HG03575 (cell line): ENCODE results near the gene MIAT.
"Not testable (repeated sequence)": the region's sequence is repeated elsewhere in the genome, so short reads cannot be mapped to it uniquely, and the experiment has no call there.

Experiments
- ATAC-seq: cut with Tn5 transposase; IDR thresholded peaks from one replicate; pipeline ENCODE4 v1.9.1; 2021; ENCODE audit not compliant: unreplicated experiment, insufficient number of reproducible peaks, low FRiP score; ENCODE audit errors: extremely low read depth

The MIAT gene

DNA sequence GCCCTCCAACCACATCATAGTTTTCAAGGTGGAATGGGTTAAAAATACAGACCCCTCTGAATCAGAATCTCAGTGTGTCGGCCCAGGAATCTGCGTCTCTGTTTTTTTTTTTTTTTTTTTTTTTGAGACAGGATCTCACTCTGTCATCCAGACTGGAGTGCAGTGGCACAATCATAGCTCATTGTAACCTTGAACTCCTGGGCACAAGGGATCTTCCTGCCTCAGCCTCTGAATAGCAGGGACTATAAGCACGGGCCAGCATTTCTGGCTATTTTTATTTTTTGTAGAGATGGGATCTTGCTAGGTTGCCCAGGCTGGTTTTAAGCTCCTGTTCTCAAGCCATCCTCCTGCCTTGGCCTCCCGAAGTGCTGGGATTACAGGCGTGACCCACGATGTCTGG, 28.2 kb downstream of the MIAT start:
- no peak for ATAC-seq

DNA sequence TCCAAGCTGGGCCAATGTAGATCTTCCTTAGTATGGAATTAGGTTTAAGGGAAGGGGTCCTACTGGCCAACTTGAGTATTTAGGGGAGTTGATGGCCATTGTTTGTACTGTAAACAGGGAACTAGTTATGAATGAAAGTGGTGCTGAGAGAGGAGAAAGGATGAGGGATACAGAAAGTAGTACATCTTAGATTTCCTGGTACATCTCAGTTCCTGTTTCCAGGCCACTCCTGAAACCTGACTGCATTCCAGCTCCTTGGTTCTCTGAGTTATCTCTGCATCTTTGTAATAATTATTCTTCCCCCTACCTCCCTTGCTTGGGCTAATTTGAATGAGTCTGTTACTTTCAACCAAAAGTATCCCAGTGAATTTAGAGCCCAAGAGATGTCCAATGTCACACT, 30.1 kb downstream of the MIAT start:
- no peak for ATAC-seq

DNA sequence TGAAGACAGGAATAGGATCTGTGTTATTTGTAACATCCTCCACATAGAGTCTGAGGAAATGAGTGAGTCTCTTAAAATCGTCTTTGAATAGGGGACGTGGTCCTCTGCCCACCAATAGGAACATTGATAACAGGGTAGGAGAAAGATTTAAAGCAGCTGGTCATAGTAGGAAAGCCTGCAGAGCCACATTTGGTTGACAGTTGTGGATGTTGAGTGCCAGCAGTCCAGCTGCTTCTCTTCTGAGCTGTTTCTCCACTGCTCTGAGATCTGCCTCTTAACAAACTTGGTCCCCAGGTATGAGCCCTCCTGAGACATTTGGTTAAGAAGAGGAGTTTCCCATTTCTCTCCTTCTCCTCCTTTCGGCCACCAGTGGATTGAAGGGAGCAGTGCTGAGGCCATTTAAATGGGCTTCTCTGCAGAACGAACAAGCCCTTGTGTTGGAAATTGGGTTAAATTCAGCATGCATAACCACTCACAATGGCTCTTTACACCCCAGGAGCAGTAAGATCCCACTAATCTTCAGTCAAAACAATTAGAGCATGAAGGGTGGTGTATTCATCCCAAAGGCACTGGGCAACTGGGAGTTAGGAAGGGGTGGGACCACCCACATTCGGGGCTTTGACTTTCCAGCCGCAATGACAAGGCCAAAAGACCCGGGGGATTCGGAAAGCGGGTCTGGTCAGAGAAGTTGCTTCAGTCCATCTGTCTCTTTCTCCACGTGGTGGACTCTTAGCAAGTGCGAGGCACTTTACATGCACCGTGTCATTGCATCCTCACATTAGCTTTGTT, 32.3 kb downstream of the MIAT start:
- ATAC-seq: no peak

DNA sequence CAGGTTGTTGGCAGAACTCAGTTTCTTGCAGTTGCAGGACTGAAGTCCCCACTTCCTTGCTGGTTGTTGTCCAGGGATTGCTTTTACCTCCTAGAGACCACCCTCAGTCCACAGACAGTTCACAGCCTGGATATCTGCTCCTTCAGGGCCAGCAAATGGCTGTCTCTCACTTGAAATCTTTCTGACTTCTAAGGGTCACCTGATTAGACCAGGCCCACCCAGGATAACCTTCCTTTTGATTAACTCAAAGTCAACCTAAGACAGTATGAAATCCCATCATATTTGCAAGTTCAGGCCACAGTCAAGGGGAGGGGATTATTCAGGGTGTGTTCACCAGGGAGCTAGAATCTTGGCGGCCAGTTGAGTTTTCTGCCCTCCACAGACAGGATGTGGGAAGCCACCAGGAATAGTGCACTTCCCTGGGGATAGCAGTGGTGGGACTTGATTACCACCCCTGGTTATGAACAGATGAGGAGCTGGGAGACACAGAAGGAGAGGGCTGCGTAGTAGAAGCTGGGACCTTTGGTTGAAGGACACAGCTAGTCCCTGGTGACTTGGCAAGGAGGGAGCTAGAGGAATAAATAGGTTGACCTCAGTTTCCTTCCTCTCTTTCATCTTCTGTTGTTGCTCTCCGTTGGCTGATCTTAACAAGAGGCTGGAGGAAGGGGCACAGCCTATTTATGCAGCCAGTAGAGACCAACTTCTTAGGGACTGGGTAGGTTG, 33.4 kb downstream of the MIAT start:
- no peak for ATAC-seq

DNA sequence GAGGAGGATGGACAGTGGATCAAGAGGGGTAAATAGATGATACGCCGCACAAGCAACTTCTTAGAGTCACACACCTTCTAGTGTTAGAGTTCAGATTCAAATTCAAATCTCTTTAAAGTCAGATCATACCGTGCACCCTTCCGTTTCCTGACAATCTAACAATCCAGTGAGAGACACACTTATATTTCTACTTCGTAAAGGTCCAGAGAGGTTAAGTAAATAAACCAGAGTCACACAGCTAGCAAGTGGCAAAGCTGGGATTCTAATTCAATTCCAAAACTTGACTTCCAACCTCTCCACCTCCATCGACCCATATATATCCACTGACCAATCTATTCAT, 34.0 kb downstream of the MIAT start:
- ATAC-seq: no peak

DNA sequence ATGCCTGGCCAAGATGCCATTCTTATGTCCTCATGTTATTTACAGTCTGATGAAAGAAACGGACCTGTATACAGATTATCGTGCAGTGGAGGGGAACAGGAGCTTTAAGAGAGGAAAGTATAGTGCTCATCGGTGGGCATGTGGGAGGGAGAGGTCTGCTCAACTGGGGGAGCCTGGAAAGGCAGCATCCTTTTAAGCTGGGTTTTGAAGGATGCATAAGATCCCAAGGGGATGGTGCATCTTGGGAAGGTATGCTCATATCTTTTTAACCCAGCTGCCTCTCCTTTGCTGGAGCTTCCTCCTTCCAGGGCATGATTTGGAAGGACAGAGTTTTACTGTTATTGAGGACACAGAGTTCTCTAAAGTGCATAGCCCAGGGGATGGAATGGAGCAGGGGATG, 34.8 kb downstream of the MIAT start:
- no peak for ATAC-seq

DNA sequence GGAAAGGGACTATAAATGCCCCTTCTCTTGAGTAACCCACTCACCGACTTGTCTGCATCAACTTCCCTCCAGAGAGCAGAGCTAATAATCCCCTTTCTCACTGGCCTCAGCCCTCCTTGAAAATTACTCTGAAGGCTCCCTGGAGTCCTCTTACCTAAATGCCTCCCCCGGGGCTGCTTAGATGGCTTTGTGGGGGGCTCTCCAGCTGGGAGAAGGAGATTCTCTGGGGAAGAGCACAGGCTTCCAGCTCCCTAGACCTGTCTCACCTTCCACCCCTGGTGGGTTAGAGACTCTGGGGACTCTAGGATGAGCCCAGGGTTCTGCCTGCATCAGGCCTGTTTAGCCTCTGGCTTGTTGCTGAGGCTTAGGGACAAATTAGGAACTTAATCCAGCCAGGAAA, 39.8 kb downstream of the MIAT start:
- ATAC-seq: no peak

DNA sequence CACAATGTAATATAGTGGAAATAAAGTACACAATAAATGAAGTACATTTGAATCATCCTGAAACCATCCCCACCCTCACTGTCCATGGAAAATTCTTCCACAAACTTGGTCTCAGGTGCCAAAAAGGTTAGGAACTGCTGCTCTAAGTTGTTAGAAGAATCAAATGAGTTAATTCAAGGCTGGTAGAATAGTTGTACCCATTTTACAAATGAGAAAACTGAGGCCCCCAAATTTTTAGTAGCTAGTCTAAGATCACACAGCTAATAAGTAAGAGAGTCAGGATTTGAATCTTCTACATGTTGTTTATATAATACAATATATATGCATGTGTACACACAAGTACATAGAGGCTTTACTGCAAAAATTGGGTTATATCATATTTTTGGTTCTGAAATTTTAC, 43.1 kb downstream of the MIAT start:
- no peak for ATAC-seq

DNA sequence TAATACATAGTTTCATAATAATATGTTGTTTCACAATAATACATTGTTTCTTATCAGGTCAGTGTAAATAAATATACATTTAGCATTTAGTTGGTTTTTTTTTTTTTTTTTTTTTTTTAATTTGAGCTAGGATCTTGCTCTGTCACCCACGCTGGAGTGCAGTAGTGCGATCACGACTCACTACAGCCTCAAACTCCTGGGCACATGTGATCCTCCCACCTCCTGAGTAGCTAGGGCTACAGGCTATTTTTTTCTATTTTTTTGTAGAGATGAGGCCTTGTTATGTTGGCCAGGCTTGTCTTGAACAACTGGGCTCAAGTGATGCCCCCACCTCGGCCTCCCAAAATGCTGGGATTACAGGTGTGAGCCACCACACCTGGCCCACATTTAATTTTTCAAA, 43.5 kb downstream of the MIAT start:
- no peak for ATAC-seq

DNA sequence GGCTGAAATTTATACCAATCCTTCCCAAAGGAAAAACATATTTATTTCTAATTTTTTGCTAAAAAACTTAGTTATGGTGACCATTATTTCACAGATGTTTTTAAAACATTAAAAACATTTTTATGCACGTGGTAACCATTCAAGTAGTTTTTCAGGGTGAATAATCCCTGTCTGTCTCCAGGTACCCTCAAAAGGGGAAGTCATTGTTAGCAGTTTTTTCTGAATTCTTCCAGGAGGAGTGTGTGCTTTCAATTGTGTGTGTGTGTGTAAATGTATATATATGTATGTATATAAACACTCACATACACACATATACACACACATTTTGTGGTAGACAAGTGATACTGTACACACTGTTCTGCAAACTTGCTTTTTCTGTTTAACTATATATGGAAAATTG, 43.9 kb downstream of the MIAT start:
- no peak for ATAC-seq

DNA sequence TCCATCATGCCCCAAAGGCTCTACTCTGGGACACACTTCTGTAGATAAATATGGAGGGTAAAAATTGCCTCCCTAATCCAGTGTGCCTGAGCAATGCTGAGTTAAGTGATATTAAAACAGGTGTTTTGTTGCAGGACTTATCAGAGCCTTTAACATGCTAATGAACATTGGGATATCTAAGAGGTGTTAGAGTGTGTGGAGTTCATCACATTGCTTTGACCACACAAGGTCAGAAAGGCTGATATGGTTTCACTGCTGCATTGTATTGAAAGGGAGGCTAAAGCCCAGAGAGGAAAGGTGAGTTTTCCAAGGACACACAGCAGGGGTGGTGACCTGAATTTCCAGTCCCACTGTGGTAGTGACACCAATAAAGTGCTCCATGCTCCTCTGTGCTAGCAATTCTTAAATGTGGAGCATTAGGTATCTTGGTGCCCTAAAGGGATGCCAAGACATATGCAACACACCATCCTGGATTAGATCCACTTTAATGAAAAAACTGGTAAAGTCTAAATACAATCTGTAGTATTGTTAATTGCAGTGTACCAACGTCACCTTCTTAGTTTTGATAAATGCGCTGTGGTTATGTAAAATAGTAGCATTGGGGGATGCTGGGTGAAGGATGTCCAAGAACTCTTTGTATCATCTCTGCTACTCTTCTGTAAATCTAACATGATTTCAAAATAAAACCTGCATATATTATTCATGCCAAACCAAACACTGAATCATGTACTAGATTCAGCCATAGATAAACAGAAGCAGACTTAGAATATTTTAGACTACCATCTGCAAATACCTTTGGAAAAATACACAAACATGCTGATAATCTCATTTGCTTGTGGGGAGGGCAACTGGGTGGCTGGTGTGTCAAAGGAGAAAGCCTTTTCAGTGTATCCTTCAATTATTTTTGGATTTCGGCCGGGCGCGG, 45.8 kb downstream of the MIAT start:
- ATAC-seq: no peak

DNA sequence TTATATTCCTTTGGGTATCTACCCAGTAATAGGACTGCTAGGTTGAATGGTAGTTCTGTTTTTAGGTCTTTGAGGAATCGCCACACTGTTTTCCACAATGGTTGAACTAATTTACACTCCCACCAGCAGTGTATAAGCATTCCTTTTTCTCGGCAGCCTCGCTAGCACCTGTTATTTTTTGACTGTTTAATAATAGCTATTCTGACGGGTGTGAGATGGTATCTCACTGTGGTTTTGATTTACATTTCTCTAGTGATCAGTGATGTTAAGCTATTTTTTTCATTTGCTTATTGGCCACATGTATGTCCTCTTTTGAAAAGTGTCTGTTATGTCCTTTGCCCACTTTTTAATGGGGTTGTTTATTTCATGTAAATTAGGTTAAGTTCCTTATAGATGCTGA, 48.0 kb downstream of the MIAT start:
- ATAC-seq: not testable (repeated sequence)

DNA sequence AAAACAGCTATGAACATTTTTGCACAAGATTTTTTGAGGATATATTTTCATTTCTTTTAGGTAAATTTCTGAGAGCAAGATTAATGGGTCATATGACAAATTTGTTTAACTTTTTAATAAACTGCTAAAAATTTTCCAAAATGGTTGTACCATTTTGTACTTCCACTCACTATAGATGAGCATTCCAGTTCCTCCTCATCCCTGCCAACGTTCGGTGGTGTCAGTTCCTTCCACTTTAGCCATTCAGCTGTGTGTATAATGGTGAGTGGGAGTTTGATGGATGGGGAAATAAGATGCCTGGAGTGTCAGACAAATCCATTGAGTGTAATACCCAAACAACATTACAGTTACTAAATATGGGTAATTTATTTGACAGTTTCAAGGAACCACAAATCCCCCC, 49.7 kb downstream of the MIAT start:
- no peak for ATAC-seq

DNA sequence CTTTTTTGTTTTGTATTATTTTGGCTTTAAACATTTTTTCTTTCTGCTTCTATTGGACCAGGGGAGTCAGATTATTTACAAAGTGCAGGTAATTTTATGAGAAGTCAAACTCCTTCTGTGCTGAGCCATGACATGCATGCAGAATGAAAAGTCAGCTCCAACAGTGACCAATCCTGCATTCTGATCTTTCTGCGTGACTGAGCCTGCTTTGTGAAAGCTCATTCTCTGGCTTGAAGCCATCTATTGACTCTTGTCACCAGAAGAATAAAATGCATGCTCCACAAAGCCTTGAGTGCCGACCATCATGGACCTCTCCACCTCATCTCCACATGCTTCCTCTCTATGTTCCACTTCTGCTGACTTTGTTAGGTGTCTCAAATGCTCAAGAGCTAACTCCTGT, 50.2 kb downstream of the MIAT start:
- ATAC-seq: no peak

DNA sequence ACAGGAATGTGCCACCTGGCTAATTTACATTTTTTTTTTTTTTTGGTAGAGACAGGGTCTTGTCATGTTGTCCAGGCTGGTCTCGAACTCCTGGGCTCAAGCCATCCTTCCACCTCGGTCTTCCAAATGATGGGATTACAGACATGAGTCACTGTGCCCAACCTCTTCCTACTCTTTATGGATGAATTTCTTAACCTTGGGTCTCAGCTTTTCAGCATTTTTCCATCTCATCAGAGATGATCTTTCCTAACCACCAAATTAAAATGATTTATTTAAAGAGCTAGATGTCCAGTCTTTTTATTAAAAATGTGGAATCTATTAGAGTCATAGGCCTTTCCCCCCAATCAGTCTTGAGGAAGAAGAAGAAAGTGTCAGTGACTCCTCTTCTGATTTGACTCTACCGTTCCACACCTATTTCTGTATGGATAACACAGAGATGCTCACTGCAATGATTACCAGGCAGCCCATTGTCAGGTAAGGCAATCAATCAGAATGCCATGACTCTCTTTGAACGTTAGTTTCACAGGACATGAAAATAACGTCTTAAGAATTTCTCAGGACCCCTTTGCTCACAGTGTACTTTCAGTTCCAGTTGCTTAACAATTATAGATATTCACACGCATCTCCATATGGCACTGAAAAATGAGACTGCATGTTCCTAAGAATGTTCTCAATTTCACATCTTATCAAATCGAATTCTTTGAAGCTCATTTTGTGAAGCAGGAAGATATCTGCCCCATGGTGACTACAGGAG, 51.0 kb downstream of the MIAT start:
- no peak for ATAC-seq

DNA sequence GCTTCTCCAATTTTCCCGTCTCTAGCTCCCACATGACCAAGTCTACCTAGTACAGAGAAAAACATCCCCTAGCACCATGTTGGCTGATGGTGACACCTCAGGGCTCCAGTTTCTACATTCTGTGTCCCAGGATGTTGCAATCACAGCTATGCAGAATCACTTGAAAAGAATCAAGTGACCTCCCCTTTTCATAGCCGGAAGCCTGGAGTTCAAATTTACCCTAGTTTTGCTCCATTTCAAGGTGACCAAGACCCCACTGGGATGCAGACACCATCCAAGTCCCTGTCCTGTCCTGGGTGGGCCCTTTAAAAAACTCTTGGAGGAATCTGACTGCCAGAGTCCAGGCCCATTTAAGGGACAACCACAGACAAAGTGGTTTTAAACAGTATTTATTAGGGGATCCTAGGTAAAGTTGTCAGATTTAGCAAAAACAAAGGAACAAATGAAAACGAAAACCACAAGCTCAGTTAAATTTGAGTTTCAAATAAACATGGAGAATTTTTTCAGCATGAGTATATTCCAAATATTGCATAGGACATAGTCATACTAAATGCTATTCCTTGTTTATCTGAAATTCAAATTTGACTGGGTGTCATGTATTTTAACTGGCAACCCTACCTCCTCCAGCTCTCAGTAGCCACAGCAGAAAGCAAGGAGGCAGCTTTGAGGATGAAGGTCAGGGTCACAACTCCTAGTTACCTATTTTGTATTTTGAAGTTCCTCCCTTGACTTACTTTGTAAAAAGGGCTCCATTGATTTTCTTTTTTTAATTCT, 52.4 kb downstream of the MIAT start:
- ATAC-seq: no peak

DNA sequence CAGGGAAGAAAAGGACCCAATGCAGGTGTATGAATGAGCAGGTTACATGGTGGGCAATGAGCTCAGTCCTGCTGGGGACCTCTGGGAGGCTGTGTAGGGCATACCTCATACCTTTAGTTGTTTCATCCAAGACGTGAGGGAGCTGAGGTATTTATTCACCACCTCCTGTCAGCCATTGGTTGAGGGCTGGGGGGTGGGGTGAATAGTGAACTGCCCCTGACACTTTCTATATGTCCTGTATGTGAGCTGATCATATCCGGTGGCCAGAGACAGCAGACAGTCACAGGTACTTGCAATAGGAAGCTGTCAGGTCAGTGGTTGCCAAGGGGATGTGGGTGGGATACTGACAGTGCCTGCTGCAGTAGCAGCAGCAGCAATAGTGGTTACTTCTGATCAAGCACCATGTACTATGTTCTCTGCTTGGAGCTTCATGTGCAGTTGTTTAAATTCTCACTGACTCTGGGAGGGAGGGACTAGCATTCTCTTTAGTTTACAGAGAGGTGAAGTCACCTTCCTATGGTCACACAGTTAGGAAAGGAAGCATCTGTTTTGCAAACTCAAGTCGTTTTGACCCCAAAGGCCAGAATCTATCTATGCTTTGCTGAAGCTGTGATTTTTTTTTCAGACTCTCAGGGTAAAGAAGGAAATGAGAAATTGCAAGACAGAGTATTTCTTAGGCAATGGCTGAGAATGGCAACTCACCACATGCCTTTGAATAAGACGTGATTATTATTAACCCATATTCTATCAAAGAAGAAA, 54.0 kb downstream of the MIAT start:
- ATAC-seq: no peak

DNA sequence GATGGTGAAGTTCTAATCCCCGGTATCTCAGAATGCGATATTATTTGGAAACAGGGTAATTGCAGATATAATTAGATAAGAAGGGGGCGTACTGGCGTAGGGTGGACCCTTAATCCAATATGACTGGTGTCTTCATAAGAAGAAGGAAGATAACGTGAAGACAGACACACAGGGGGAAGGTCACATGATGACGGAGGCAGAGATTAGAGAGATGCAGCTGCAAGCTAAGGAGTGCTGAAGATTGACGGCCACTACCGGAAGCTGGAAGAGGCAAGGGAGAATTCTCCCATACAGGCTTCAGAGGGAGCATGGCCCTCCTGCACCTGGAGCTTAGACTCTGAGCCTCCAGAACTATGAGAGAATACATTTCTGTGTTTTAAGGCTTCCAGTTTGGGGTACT, 54.8 kb downstream of the MIAT start:
- no peak for ATAC-seq
